Parathyroid adenoma (tissue), 2 donors: ENCODE results near the gene PDIA5.

Experiments
- H2AFZ ChIP-seq: fragments of 300-600 bp; sonication (generic); one replicate; pipeline ENCODE4 v1.7.0; 2017; ENCODE audit warnings: antibody characterized with exemption, mild to moderate bottlenecking
- H3K27ac ChIP-seq: fragments of 300-600 bp; sonication (generic); one replicate; pipeline ENCODE4 v1.7.0; 2017
- H3K27me3 ChIP-seq: fragments of 300-600 bp; sonication (generic); one replicate; pipeline ENCODE4 v1.7.0; 2017; ENCODE audit warnings: low read length; ENCODE audit not compliant: control insufficient read depth, insufficient read depth
- H3K36me3 ChIP-seq: fragments of 300-600 bp; sonication (generic); one replicate; pipeline ENCODE4 v1.7.0; 2017; ENCODE audit warnings: low read length; ENCODE audit not compliant: control insufficient read depth, insufficient read depth
- H3K4me1 ChIP-seq: fragments of 300-600 bp; sonication (generic); one replicate; pipeline ENCODE4 v1.7.0; 2017; ENCODE audit warnings: control low read depth
- H3K4me2 ChIP-seq: fragments of 300-600 bp; sonication (generic); one replicate; pipeline ENCODE4 v1.7.0; 2017; ENCODE audit warnings: low read length
- H3K4me3 ChIP-seq: fragments of 300-600 bp; sonication (generic); one replicate; pipeline ENCODE4 v1.7.0; 2017; ENCODE audit warnings: low read depth, low read length
- H3K79me2 ChIP-seq: fragments of 300-600 bp; sonication (generic); one replicate; pipeline ENCODE4 v1.7.0; 2017; ENCODE audit warnings: control low read depth
- H3K9ac ChIP-seq: fragments of 300-600 bp; sonication (generic); one replicate; pipeline ENCODE4 v1.7.0; 2017; ENCODE audit warnings: mild to moderate bottlenecking
- H3K9me3 ChIP-seq: fragments of 300-600 bp; sonication (generic); one replicate; pipeline ENCODE4 v1.7.0; 2017; ENCODE audit warnings: low read length; ENCODE audit not compliant: control insufficient read depth
- TF ChIP-seq, protein P1 (sequence below): fragments of 300-600 bp; sonication (generic); IDR thresholded peaks from one replicate; pipeline ENCODE4 v1.7.0; 2017; ENCODE audit warnings: antibody characterized with exemption, mild to moderate bottlenecking
- donor health status: primary hyperparathyroidism.

Gene PDIA5

DNA sequence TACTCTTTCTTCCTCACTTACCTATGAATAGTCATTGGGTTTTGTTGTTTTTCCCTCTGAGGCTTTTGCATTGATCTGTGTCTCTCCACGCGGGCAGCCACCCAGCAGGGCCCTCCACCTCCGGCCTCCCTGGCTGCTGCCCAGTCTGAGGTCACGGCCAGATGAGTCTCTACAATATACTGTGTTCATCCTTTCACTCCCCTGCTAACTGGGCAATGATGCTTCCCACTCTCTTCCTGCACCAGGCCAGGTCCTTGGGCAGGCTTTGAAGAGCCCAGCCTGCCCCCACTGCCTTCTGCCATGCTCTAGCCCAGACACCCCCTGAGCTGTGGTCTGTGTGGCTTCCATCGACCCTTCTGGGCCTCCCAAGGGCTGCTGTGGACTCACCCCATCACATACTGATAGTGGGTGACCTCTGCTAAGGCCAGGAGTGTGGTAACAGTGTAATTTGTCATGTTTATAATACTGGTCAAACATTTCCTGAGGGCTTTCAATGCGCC, 18.0 kb downstream of the PDIA5 start:
- peaks cover 18% of the 10 kb centered on the region for H3K79me2 ChIP-seq
- H3K9me3 ChIP-seq, result no peaks in the 10 kb centered on the region
- TF ChIP-seq, protein P1, sequence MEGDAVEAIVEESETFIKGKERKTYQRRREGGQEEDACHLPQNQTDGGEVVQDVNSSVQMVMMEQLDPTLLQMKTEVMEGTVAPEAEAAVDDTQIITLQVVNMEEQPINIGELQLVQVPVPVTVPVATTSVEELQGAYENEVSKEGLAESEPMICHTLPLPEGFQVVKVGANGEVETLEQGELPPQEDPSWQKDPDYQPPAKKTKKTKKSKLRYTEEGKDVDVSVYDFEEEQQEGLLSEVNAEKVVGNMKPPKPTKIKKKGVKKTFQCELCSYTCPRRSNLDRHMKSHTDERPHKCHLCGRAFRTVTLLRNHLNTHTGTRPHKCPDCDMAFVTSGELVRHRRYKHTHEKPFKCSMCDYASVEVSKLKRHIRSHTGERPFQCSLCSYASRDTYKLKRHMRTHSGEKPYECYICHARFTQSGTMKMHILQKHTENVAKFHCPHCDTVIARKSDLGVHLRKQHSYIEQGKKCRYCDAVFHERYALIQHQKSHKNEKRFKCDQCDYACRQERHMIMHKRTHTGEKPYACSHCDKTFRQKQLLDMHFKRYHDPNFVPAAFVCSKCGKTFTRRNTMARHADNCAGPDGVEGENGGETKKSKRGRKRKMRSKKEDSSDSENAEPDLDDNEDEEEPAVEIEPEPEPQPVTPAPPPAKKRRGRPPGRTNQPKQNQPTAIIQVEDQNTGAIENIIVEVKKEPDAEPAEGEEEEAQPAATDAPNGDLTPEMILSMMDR, result no peak
- peak overlapping the region; percentile 50 for H2AFZ ChIP-seq
- no peak overlapping the region for H3K9ac ChIP-seq
- H3K27me3 ChIP-seq, result no peaks in the 10 kb centered on the region
- peaks cover 26% of the 10 kb centered on the region for H3K4me1 ChIP-seq
- peak overlapping the region; percentile 26 for H3K27ac ChIP-seq
- no peaks in the 10 kb centered on the region for H3K36me3 ChIP-seq
- no peak overlapping the region for H3K4me3 ChIP-seq
- H3K4me2 ChIP-seq, result peak overlapping the region; percentile 39

DNA sequence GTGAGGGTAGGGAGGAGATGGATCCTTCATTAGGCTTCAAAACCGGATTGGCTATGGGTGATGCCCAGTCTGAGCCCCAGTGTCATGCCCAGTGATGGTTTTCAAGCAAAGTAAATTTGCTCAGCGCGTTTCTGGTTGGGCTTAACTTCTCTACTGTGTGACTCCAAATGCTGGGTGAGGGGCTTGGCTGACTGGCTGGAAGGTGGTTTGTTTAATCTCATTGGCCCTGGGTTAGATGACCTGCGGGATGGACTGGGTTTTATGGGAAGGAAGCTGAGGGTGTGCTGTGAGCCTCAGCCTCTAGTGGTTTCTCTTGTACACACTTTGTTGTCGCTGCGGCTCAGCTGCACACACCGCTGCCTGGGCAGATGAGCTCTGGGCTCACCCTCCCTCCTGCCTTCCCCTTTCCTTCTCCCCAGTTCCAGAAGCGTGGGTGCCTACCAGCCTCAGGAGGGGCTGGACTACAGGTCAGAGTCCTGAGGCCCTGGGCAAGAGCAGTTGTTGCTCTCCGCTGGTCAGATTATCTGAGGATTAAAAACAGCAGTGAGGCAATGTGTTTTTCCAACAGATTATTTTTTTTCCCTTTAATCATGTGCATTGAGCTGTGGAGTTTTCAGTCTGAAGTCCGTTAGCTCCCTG, 18.6 kb downstream of the PDIA5 start:
- no peaks in the 10 kb centered on the region for H3K9me3 ChIP-seq
- no peaks in the 10 kb centered on the region for H3K27me3 ChIP-seq
- H3K9ac ChIP-seq, result no peak overlapping the region
- no peak overlapping the region for H3K4me3 ChIP-seq
- peaks cover 32% of the 10 kb centered on the region for H3K4me1 ChIP-seq
- H3K4me2 ChIP-seq, result peak overlapping the region; percentile 39
- H3K27ac ChIP-seq, result no peak overlapping the region
- peaks cover 15% of the 10 kb centered on the region for H3K79me2 ChIP-seq
- H3K36me3 ChIP-seq, result no peaks in the 10 kb centered on the region
- no peak overlapping the region for H2AFZ ChIP-seq
- TF ChIP-seq, protein P1, result no peak

DNA sequence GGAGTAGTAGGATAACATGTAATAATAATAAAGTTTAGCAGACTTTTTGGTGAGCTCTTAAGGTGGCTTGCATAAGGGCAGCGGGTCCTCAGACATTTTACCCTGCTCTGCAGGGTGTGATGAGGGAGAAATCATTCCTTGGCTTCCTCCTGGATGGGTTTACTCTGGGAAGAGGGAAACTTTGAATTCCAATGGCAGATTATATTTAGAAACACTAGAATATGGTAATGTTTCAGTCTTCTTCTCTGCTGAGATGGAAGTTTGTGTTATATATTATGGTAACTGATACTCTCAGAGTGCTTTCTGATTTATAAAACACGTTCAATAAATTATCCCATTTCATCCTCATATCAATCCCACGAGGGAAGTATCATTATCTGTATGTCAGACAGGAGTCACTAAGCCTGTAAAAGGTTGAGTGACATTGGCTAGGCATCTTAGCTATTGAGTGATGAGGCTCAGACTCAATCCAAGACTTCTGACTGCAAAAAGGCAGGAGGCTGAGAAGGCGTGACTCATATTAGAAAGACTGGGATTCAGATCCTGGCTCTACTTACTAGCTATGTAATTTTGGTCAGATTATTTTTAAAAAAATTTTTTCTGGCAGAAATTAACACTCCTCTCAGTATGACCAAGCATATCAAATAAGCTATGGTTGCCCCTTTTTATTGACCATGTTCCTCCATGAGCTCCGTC, 19.3 kb downstream of the PDIA5 start:
- Histone ChIP-seq H3K79me2 (peaks cover 14% of the 10 kb centered on the region), H3K4me2 (no peak overlapping the region), H3K9me3 (no peaks in the 10 kb centered on the region), H3K27ac (no peak overlapping the region), H3K27me3 (no peaks in the 10 kb centered on the region), H3K4me3 (no peak overlapping the region), H3K4me1 (peaks cover 32% of the 10 kb centered on the region), H3K36me3 (no peaks in the 10 kb centered on the region), H3K9ac (no peak overlapping the region), H2AFZ (no peak overlapping the region)
- TF ChIP-seq, protein P1, result no peak

DNA sequence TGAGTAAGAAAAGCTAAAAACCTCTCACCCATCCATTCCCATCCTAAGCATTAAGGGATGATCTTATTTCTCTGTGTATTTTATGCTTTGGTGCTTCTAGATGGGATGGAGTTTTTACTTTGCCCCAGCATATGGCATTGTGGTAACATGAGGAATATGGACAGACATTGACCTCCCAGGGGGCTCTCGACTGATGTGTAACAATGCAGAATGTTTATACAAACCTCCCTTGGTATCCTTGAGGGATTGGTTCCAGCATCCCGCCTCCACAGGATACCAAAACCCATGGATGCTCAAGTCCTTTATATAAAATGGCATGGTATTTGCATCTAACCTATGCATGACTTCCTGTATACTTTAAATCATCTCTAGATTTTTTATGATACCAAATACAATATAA, 21.6 kb downstream of the PDIA5 start:
- H3K79me2 ChIP-seq, result peaks cover 13% of the 10 kb centered on the region

More for the DNA sequence above, 21.6 kb downstream of the PDIA5 start:
- no peaks in the 10 kb centered on the region for H3K9me3 ChIP-seq
- TF ChIP-seq, protein P1, result no peak
- no peak overlapping the region for H3K4me2 ChIP-seq
- H3K27me3 ChIP-seq, result no peaks in the 10 kb centered on the region
- H3K4me1 ChIP-seq, result peaks cover 29% of the 10 kb centered on the region
- H3K4me3 ChIP-seq, result no peak overlapping the region
- no peak overlapping the region for H3K27ac ChIP-seq
- no peaks in the 10 kb centered on the region for H3K36me3 ChIP-seq
- no peak overlapping the region for H3K9ac ChIP-seq
- no peak overlapping the region for H2AFZ ChIP-seq
